WTC11 (cell line): ENCODE measurements around the gene KCTD3. TPM values are rescaled to one million over a fixed set of nuclear protein-coding genes. Genes with fewer than 3 reads are reported as not detected.

Experiments used
- ATAC-seq: fragments of 200-7000 bp; cut with Tn5 transposase; 2 replicates; pipeline ENCODE4 v1.10.0; 2021; ENCODE audit warnings: mild to moderate bottlenecking, moderate library complexity
- CTCF ChIA-PET: fragments of 300-600 bp; sonication (Branson Sonifier 250); formaldehyde crosslinking; loops from one replicate; lab custom pipeline; 2021; ENCODE audit warnings: antibody characterized with exemption; lab: Charles Lee
- POLR2A ChIA-PET: fragments of 350-600 bp; sonication (Branson Sonifier 250); formaldehyde crosslinking; loops from one replicate; lab custom pipeline; 2021; ENCODE audit warnings: antibody characterized with exemption; lab: Charles Lee
- DNase-seq: peaks from one replicate; pipeline ENCODE4 v3.0.0; 2021; ENCODE audit warnings: low spot score
- H3K27ac Mint-ChIP-seq: 2 replicates; pipeline ENCODE4 v1.8.0; 2021; ENCODE audit warnings: mixed read lengths
- H3K27me3 Mint-ChIP-seq: 2 replicates; pipeline ENCODE4 v1.8.0; 2021; ENCODE audit warnings: low read depth, mild to moderate bottlenecking, moderate library complexity, mixed read lengths
- H3K36me3 Mint-ChIP-seq: 2 replicates; pipeline ENCODE4 v1.8.0; 2021; ENCODE audit warnings: mixed read lengths
- H3K4me1 Mint-ChIP-seq: 2 replicates; pipeline ENCODE4 v1.8.0; 2022; ENCODE audit warnings: mixed read lengths
- H3K4me3 Mint-ChIP-seq: 2 replicates; pipeline ENCODE4 v1.8.0; 2021; ENCODE audit warnings: mild to moderate bottlenecking, moderate library complexity, mixed read lengths
- H3K9me3 Mint-ChIP-seq: 2 replicates; pipeline ENCODE4 v1.8.0; 2021; ENCODE audit warnings: mixed read lengths
- ATF1 ChIP-seq: sonication (generic); formaldehyde crosslinking; IDR thresholded peaks from 2 replicates; pipeline ENCODE4 v1.8.1; 2023; ENCODE audit warnings: mild to moderate bottlenecking, moderate library complexity, missing genetic modification reagents
- CBFB ChIP-seq: sonication (generic); formaldehyde crosslinking; IDR thresholded peaks from 2 replicates; pipeline ENCODE4 v1.8.1; 2022; ENCODE audit warnings: mild to moderate bottlenecking, low read depth, missing genetic modification reagents
- CREB1 ChIP-seq: sonication (generic); formaldehyde crosslinking; IDR thresholded peaks from 2 replicates; pipeline ENCODE4 v1.8.0; 2023; ENCODE audit warnings: mild to moderate bottlenecking, missing genetic modification reagents
- GTF2I ChIP-seq: fragments of 250-450 bp; sonication (Bioruptor Pico); conservative IDR thresholded peaks from 2 replicates; pipeline ENCODE4 v1.4.0; 2021; ENCODE audit warnings: mild to moderate bottlenecking
- JAZF1 ChIP-seq: fragments of 250-450 bp; sonication (Bioruptor Pico); IDR thresholded peaks from 2 replicates; pipeline ENCODE4 v1.9.0; 2021; ENCODE audit warnings: moderate library complexity, mild to moderate bottlenecking, inconsistent platforms
- JUN ChIP-seq: sonication (generic); formaldehyde crosslinking; IDR thresholded peaks from 2 replicates; pipeline ENCODE4 v1.8.0; 2023; ENCODE audit warnings: mild to moderate bottlenecking, missing genetic modification reagents
- NFE2L1 ChIP-seq: sonication (generic); formaldehyde crosslinking; IDR thresholded peaks from 2 replicates; pipeline ENCODE4 v1.8.1; 2023; ENCODE audit warnings: missing genetic modification reagents
- TCF7 ChIP-seq: sonication (generic); formaldehyde crosslinking; IDR thresholded peaks from 2 replicates; pipeline ENCODE4 v1.8.0; 2022; ENCODE audit warnings: mild to moderate bottlenecking, low read depth, missing genetic modification reagents, moderate library complexity
- ZBTB21 ChIP-seq: sonication (generic); formaldehyde crosslinking; IDR thresholded peaks from 2 replicates; pipeline ENCODE4 v1.8.1; 2023; ENCODE audit warnings: mild to moderate bottlenecking, missing genetic modification reagents, borderline replicate concordance
- ZNF138 ChIP-seq: sonication (generic); formaldehyde crosslinking; conservative IDR thresholded peaks from 2 replicates; pipeline ENCODE4 v1.8.1; 2022; ENCODE audit warnings: mild to moderate bottlenecking, moderate library complexity, missing genetic modification reagents
- ZNF671 ChIP-seq: fragments of 250-450 bp; sonication (Bioruptor Pico); IDR thresholded peaks from 2 replicates; pipeline ENCODE4 v1.8.0; 2021; ENCODE audit warnings: mild to moderate bottlenecking
- total RNA-seq: library from RNA; stranded (reverse); gene quantifications from 3 replicates; pipeline ENCODE4 v1.2.3, GENCODE V29; 2021
- TF ChIP-seq, protein P1 (sequence below): sonication (generic); formaldehyde crosslinking; IDR thresholded peaks from 2 replicates; pipeline ENCODE4 v1.8.0; 2022; ENCODE audit warnings: missing genetic modification reagents
- TF ChIP-seq, protein P2 (sequence below): sonication (generic); formaldehyde crosslinking; IDR thresholded peaks from 2 replicates; pipeline ENCODE4 v1.8.1; 2022; ENCODE audit warnings: mild to moderate bottlenecking, moderate library complexity, missing genetic modification reagents
- TF ChIP-seq, protein P3 (sequence below): sonication (generic); formaldehyde crosslinking; IDR thresholded peaks from 2 replicates; pipeline ENCODE4 v1.8.1; 2022; ENCODE audit warnings: mild to moderate bottlenecking, missing genetic modification reagents, moderate library complexity, borderline replicate concordance
- TF ChIP-seq, protein P4 (sequence below): fragments of 250-450 bp; sonication (Bioruptor Pico); IDR thresholded peaks from 2 replicates; pipeline ENCODE4 v1.8.0; 2021; ENCODE audit warnings: mild to moderate bottlenecking
- TF ChIP-seq, protein P5 (sequence below): fragments of 200-600 bp; IDR thresholded peaks from 2 replicates; pipeline ENCODE4 v1.8.0; 2022; ENCODE audit warnings: antibody characterized with exemption
- TF ChIP-seq, protein P6 (sequence below): sonication (generic); formaldehyde crosslinking; IDR thresholded peaks from 2 replicates; pipeline ENCODE4 v1.8.0; 2022; ENCODE audit warnings: mild to moderate bottlenecking, missing genetic modification reagents
- TF ChIP-seq, protein P7 (sequence below): sonication (generic); formaldehyde crosslinking; IDR thresholded peaks from 2 replicates; pipeline ENCODE4 v1.8.1; 2023; ENCODE audit warnings: mild to moderate bottlenecking, moderate library complexity, missing genetic modification reagents
- TF ChIP-seq, protein P8 (sequence below): sonication (generic); formaldehyde crosslinking; IDR thresholded peaks from 2 replicates; pipeline ENCODE4 v1.8.0; 2023; ENCODE audit warnings: missing genetic modification reagents
- TF ChIP-seq, protein P9 (sequence below): sonication (generic); formaldehyde crosslinking; IDR thresholded peaks from 2 replicates; pipeline ENCODE4 v1.8.1; 2023; ENCODE audit warnings: mild to moderate bottlenecking, missing genetic modification reagents, moderate library complexity

The KCTD3 gene
- total RNA-seq, 1 experiment from 2014 or later = 55.6 TPM

DNA sequence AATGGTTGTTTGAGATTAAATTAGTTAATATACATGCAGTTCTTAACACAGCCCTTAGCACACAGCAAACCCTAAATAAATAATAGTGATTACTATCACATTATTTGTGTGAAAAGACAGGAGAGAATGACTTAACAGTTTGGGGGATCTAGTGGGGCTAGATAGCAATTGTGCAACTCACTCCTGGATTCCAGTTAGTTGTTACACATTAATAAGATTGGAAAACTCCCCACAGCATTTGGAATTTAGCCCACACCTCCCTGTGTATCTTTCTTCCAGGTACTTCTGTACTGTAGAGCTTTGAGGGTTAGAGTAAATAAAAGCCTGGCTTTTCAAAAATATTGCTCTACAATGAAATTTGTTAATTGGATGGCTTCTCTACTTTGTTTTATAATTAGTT is 93.2 kb downstream of the KCTD3 start (continued):
- TF ChIP-seq, protein P1, sequence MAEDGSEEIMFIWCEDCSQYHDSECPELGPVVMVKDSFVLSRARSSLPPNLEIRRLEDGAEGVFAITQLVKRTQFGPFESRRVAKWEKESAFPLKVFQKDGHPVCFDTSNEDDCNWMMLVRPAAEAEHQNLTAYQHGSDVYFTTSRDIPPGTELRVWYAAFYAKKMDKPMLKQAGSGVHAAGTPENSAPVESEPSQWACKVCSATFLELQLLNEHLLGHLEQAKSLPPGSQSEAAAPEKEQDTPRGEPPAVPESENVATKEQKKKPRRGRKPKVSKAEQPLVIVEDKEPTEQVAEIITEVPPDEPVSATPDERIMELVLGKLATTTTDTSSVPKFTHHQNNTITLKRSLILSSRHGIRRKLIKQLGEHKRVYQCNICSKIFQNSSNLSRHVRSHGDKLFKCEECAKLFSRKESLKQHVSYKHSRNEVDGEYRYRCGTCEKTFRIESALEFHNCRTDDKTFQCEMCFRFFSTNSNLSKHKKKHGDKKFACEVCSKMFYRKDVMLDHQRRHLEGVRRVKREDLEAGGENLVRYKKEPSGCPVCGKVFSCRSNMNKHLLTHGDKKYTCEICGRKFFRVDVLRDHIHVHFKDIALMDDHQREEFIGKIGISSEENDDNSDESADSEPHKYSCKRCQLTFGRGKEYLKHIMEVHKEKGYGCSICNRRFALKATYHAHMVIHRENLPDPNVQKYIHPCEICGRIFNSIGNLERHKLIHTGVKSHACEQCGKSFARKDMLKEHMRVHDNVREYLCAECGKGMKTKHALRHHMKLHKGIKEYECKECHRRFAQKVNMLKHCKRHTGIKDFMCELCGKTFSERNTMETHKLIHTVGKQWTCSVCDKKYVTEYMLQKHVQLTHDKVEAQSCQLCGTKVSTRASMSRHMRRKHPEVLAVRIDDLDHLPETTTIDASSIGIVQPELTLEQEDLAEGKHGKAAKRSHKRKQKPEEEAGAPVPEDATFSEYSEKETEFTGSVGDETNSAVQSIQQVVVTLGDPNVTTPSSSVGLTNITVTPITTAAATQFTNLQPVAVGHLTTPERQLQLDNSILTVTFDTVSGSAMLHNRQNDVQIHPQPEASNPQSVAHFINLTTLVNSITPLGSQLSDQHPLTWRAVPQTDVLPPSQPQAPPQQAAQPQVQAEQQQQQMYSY (CRISPR knock-in tag) = no peak
- TF ChIP-seq ZNF671 (no peak), NFE2L1 (CRISPR knock-in tag) (no peak), ZNF138 (CRISPR knock-in tag) (no peak), JUN (CRISPR knock-in tag) (no peak), ZBTB21 (CRISPR knock-in tag) (no peak), JAZF1 (CRISPR knock-in tag) (no peak)
- TF ChIP-seq, protein P2, sequence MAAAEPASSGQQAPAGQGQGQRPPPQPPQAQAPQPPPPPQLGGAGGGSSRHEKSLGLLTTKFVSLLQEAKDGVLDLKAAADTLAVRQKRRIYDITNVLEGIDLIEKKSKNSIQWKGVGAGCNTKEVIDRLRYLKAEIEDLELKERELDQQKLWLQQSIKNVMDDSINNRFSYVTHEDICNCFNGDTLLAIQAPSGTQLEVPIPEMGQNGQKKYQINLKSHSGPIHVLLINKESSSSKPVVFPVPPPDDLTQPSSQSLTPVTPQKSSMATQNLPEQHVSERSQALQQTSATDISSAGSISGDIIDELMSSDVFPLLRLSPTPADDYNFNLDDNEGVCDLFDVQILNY (CRISPR knock-in tag) = no peak
- TF ChIP-seq, protein P3, sequence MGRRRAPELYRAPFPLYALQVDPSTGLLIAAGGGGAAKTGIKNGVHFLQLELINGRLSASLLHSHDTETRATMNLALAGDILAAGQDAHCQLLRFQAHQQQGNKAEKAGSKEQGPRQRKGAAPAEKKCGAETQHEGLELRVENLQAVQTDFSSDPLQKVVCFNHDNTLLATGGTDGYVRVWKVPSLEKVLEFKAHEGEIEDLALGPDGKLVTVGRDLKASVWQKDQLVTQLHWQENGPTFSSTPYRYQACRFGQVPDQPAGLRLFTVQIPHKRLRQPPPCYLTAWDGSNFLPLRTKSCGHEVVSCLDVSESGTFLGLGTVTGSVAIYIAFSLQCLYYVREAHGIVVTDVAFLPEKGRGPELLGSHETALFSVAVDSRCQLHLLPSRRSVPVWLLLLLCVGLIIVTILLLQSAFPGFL (CRISPR knock-in tag) = no peak
- TF ChIP-seq, protein P4, sequence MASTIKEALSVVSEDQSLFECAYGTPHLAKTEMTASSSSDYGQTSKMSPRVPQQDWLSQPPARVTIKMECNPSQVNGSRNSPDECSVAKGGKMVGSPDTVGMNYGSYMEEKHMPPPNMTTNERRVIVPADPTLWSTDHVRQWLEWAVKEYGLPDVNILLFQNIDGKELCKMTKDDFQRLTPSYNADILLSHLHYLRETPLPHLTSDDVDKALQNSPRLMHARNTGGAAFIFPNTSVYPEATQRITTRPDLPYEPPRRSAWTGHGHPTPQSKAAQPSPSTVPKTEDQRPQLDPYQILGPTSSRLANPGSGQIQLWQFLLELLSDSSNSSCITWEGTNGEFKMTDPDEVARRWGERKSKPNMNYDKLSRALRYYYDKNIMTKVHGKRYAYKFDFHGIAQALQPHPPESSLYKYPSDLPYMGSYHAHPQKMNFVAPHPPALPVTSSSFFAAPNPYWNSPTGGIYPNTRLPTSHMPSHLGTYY (CRISPR knock-in tag) = no peak

DNA sequence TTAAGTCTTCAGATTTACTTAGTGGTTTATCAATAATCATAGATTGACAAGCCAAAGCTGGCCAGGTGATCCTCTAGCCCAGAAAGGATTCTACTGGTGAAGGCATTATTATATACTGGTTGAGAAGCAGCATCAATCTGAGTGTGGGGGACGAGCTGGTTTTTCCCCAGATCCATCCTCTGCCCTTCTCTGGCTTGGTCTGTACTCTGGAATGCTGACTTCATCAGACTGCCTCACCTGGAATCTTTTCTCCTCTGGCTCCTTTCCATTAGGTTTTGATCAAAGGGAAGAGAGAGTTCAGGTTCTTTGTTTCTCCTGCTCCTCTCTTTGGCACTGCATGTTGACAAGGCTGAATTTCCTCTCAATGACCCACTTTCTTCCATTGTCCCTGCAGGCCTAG is 93.9 kb downstream of the KCTD3 start:
- DNase-seq = no peak
- H3K4me3 Mint-ChIP-seq = no peak overlapping the region
- H3K36me3 Mint-ChIP-seq = no peaks in the 10 kb centered on the region
- no peak for TF ChIP-seq CBFB (CRISPR knock-in tag)
- TF ChIP-seq TCF7 (CRISPR knock-in tag) = no peak
- no peaks in the 10 kb centered on the region for H3K27me3 Mint-ChIP-seq
- no peaks in the 10 kb centered on the region for H3K9me3 Mint-ChIP-seq
- H3K4me1 Mint-ChIP-seq = peaks cover 24% of the 10 kb centered on the region
- ChIA-PET CTCF (no interaction called here), POLR2A (no interaction called here)
- H3K27ac Mint-ChIP-seq = no peak overlapping the region
- no peak for ATAC-seq

DNA sequence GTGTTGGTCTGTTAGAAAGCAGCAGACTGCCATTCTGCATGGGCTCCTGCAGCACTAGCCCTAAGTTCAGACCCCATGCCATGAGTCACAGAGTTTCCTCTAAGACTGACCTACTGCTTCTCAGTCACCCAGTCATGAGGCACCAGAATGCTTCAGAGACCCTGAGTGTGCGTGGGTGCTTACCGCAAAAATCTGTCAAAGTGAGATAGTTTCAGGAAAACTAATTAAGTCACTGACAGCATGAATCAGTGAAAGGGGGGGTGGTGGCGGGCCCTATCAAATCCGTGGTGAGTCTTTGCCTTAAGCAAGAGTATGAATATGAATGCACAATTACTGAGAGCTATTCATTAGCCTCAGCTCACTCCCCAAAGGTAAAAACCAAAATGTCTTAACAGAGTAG is 98.1 kb downstream of the KCTD3 start:
- Mint-ChIP-seq H3K9me3 (no peaks in the 10 kb centered on the region), H3K4me1 (peaks cover 51% of the 10 kb centered on the region), H3K4me3 (no peak overlapping the region), H3K27ac (no peak overlapping the region), H3K27me3 (no peaks in the 10 kb centered on the region), H3K36me3 (no peaks in the 10 kb centered on the region)
- ChIA-PET POLR2A (interaction anchor here (1.1 kb wide), 1 partner anchor 36 kb away, joined by 5 read pairs; no protein-coding TSS in a partner anchor), CTCF (no interaction called here)
- no peak; the same call in 1 of the 2 replicates for ATAC-seq
- DNase-seq = no peak
- TF ChIP-seq, protein P5, sequence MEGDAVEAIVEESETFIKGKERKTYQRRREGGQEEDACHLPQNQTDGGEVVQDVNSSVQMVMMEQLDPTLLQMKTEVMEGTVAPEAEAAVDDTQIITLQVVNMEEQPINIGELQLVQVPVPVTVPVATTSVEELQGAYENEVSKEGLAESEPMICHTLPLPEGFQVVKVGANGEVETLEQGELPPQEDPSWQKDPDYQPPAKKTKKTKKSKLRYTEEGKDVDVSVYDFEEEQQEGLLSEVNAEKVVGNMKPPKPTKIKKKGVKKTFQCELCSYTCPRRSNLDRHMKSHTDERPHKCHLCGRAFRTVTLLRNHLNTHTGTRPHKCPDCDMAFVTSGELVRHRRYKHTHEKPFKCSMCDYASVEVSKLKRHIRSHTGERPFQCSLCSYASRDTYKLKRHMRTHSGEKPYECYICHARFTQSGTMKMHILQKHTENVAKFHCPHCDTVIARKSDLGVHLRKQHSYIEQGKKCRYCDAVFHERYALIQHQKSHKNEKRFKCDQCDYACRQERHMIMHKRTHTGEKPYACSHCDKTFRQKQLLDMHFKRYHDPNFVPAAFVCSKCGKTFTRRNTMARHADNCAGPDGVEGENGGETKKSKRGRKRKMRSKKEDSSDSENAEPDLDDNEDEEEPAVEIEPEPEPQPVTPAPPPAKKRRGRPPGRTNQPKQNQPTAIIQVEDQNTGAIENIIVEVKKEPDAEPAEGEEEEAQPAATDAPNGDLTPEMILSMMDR = no peak
- TF ChIP-seq, protein P6, sequence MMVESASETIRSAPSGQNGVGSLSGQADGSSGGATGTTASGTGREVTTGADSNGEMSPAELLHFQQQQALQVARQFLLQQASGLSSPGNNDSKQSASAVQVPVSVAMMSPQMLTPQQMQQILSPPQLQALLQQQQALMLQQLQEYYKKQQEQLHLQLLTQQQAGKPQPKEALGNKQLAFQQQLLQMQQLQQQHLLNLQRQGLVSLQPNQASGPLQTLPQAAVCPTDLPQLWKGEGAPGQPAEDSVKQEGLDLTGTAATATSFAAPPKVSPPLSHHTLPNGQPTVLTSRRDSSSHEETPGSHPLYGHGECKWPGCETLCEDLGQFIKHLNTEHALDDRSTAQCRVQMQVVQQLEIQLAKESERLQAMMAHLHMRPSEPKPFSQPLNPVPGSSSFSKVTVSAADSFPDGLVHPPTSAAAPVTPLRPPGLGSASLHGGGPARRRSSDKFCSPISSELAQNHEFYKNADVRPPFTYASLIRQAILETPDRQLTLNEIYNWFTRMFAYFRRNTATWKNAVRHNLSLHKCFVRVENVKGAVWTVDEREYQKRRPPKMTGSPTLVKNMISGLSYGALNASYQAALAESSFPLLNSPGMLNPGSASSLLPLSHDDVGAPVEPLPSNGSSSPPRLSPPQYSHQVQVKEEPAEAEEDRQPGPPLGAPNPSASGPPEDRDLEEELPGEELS (CRISPR knock-in tag) = no peak
- no peak for TF ChIP-seq ATF1 (CRISPR knock-in tag)
- no peak for TF ChIP-seq GTF2I (CRISPR knock-in tag)
- TF ChIP-seq, protein P7, sequence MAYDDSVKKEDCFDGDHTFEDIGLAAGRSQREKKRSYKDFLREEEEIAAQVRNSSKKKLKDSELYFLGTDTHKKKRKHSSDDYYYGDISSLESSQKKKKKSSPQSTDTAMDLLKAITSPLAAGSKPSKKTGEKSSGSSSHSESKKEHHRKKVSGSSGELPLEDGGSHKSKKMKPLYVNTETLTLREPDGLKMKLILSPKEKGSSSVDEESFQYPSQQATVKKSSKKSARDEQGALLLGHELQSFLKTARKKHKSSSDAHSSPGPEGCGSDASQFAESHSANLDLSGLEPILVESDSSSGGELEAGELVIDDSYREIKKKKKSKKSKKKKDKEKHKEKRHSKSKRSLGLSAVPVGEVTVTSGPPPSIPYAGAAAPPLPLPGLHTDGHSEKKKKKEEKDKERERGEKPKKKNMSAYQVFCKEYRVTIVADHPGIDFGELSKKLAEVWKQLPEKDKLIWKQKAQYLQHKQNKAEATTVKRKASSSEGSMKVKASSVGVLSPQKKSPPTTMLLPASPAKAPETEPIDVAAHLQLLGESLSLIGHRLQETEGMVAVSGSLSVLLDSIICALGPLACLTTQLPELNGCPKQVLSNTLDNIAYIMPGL (CRISPR knock-in tag) = no peak
- TF ChIP-seq, protein P8, sequence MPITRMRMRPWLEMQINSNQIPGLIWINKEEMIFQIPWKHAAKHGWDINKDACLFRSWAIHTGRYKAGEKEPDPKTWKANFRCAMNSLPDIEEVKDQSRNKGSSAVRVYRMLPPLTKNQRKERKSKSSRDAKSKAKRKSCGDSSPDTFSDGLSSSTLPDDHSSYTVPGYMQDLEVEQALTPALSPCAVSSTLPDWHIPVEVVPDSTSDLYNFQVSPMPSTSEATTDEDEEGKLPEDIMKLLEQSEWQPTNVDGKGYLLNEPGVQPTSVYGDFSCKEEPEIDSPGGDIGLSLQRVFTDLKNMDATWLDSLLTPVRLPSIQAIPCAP (CRISPR knock-in tag) = no peak
- no peak for TF ChIP-seq CREB1 (CRISPR knock-in tag)
- TF ChIP-seq, protein P9, sequence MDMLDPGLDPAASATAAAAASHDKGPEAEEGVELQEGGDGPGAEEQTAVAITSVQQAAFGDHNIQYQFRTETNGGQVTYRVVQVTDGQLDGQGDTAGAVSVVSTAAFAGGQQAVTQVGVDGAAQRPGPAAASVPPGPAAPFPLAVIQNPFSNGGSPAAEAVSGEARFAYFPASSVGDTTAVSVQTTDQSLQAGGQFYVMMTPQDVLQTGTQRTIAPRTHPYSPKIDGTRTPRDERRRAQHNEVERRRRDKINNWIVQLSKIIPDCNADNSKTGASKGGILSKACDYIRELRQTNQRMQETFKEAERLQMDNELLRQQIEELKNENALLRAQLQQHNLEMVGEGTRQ (CRISPR knock-in tag) = no peak
